ENCODE measurements around the gene SLC2A9.

SLC2A9 gene

GRCh38 chr4:10020106-10020505, 1.2 kb downstream of the SLC2A9 start:
- H3K36me3 ChIP-seq (ENCODE audit: insufficient read depth, low read length): no peaks in the 10 kb centered on the region

GRCh38 chr4:10019521-10020051, 1.7 kb downstream of the SLC2A9 start:
- H3K4me1 ChIP-seq (ENCODE audit: insufficient read depth, low read length): no peaks in the 10 kb centered on the region
- no peaks in the 10 kb centered on the region for H3K36me3 ChIP-seq (ENCODE audit: insufficient read depth, low read length)
- no peaks in the 10 kb centered on the region for H3K9me3 ChIP-seq (ENCODE audit: control insufficient read depth, insufficient read depth, low read length)
- peak overlapping the region; percentile 52 for H3K9ac ChIP-seq (ENCODE audit: low read depth, low read length)

More at GRCh38 chr4:10020106-10020505, 1.2 kb downstream of the SLC2A9 start:
- Histone ChIP-seq H3K4me1 (ENCODE audit: insufficient read depth, low read length) (no peaks in the 10 kb centered on the region), H3K9me3 (ENCODE audit: control insufficient read depth, insufficient read depth, low read length) (no peaks in the 10 kb centered on the region), H3K9ac (ENCODE audit: low read depth, low read length) (no peak overlapping the region)

- H3K4me1 ChIP-seq (ENCODE audit: insufficient read depth, low read length): no peaks in the 10 kb centered on the region
- H3K9ac ChIP-seq (ENCODE audit: low read depth, low read length): peak overlapping the region; percentile 52
- no peaks in the 10 kb centered on the region for H3K9me3 ChIP-seq (ENCODE audit: control insufficient read depth, insufficient read depth, low read length)
- H3K36me3 ChIP-seq (ENCODE audit: insufficient read depth, low read length): no peaks in the 10 kb centered on the region
Measured at GRCh38 chr4:10018818-10019461, 2.4 kb downstream of the SLC2A9 start.

GRCh38 chr4:10017037-10017893, 4.0 kb downstream of the SLC2A9 start:
- no peaks in the 10 kb centered on the region for H3K9me3 ChIP-seq (ENCODE audit: control insufficient read depth, insufficient read depth, low read length)
- H3K4me1 ChIP-seq (ENCODE audit: insufficient read depth, low read length): no peaks in the 10 kb centered on the region
- no peaks in the 10 kb centered on the region for H3K36me3 ChIP-seq (ENCODE audit: insufficient read depth, low read length)
- H3K9ac ChIP-seq (ENCODE audit: low read depth, low read length): no peak overlapping the region

- Histone ChIP-seq H3K9me3 (ENCODE audit: control insufficient read depth, insufficient read depth, low read length) (no peaks in the 10 kb centered on the region), H3K9ac (ENCODE audit: low read depth, low read length) (no peak overlapping the region), H3K36me3 (ENCODE audit: insufficient read depth, low read length) (no peaks in the 10 kb centered on the region), H3K4me1 (ENCODE audit: insufficient read depth, low read length) (no peaks in the 10 kb centered on the region)
Measured at GRCh38 chr4:10016169-10016568, 5.1 kb downstream of the SLC2A9 start.

- H3K9me3 ChIP-seq (ENCODE audit: control insufficient read depth, insufficient read depth, low read length): no peaks in the 10 kb centered on the region
- H3K36me3 ChIP-seq (ENCODE audit: insufficient read depth, low read length): no peaks in the 10 kb centered on the region
- H3K9ac ChIP-seq (ENCODE audit: low read depth, low read length): no peak overlapping the region
- H3K4me1 ChIP-seq (ENCODE audit: insufficient read depth, low read length): no peaks in the 10 kb centered on the region
Measured at GRCh38 chr4:10015140-10015753, 6.0 kb downstream of the SLC2A9 start.

GRCh38 chr4:10013722-10014121, 7.6 kb downstream of the SLC2A9 start:
- Histone ChIP-seq H3K9me3 (ENCODE audit: control insufficient read depth, insufficient read depth, low read length) (no peaks in the 10 kb centered on the region), H3K9ac (ENCODE audit: low read depth, low read length) (no peak overlapping the region), H3K4me1 (ENCODE audit: insufficient read depth, low read length) (no peaks in the 10 kb centered on the region), H3K36me3 (ENCODE audit: insufficient read depth, low read length) (no peaks in the 10 kb centered on the region)

GRCh38 chr4:10011885-10012284, 9.4 kb downstream of the SLC2A9 start:
- H3K9ac ChIP-seq (ENCODE audit: low read depth, low read length): no peak overlapping the region
- H3K4me1 ChIP-seq (ENCODE audit: insufficient read depth, low read length): peaks cover 7% of the 10 kb centered on the region
- H3K9me3 ChIP-seq (ENCODE audit: control insufficient read depth, insufficient read depth, low read length): no peaks in the 10 kb centered on the region
- no peaks in the 10 kb centered on the region for H3K36me3 ChIP-seq (ENCODE audit: insufficient read depth, low read length)

GRCh38 chr4:10011277-10011676, 10.0 kb downstream of the SLC2A9 start:
- no peaks in the 10 kb centered on the region for H3K9me3 ChIP-seq (ENCODE audit: control insufficient read depth, insufficient read depth, low read length)
- no peaks in the 10 kb centered on the region for H3K36me3 ChIP-seq (ENCODE audit: insufficient read depth, low read length)
- peaks cover 12% of the 10 kb centered on the region for H3K4me1 ChIP-seq (ENCODE audit: insufficient read depth, low read length)
- H3K9ac ChIP-seq (ENCODE audit: low read depth, low read length): no peak overlapping the region

- Histone ChIP-seq H3K9ac (ENCODE audit: low read depth, low read length) (no peak overlapping the region), H3K36me3 (ENCODE audit: insufficient read depth, low read length) (no peaks in the 10 kb centered on the region), H3K9me3 (ENCODE audit: control insufficient read depth, insufficient read depth, low read length) (no peaks in the 10 kb centered on the region), H3K4me1 (ENCODE audit: insufficient read depth, low read length) (peaks cover 12% of the 10 kb centered on the region)
Measured at GRCh38 chr4:10009861-10010500, 11.3 kb downstream of the SLC2A9 start.

GRCh38 chr4:10008609-10009005, 12.7 kb downstream of the SLC2A9 start:
- H3K4me1 ChIP-seq (ENCODE audit: insufficient read depth, low read length): peaks cover 12% of the 10 kb centered on the region
- no peaks in the 10 kb centered on the region; the same call in 1 of the 2 replicates for H3K9me3 ChIP-seq (ENCODE audit: control insufficient read depth, insufficient read depth, low read length)
- no peaks in the 10 kb centered on the region for H3K36me3 ChIP-seq (ENCODE audit: insufficient read depth, low read length)
- H3K9ac ChIP-seq (ENCODE audit: low read depth, low read length): no peak overlapping the region

- Histone ChIP-seq H3K9me3 (ENCODE audit: control insufficient read depth, insufficient read depth, low read length) (no peaks in the 10 kb centered on the region; the same call in 1 of the 2 replicates), H3K36me3 (ENCODE audit: insufficient read depth, low read length) (no peaks in the 10 kb centered on the region), H3K9ac (ENCODE audit: low read depth, low read length) (no peak overlapping the region), H3K4me1 (ENCODE audit: insufficient read depth, low read length) (peaks cover 12% of the 10 kb centered on the region)
Measured at GRCh38 chr4:10007793-10008608, 13.3 kb downstream of the SLC2A9 start.

- peaks cover 12% of the 10 kb centered on the region for H3K4me1 ChIP-seq (ENCODE audit: insufficient read depth, low read length)
- no peak overlapping the region for H3K9ac ChIP-seq (ENCODE audit: low read depth, low read length)
- no peaks in the 10 kb centered on the region; the same call in 1 of the 2 replicates for H3K9me3 ChIP-seq (ENCODE audit: control insufficient read depth, insufficient read depth, low read length)
- no peaks in the 10 kb centered on the region for H3K36me3 ChIP-seq (ENCODE audit: insufficient read depth, low read length)
Measured at GRCh38 chr4:10007436-10007740, 13.9 kb downstream of the SLC2A9 start.
